Lower leg skin (tissue), 3 donors: ENCODE data around the gene CFAP52.

Experiments
- POLR2A ChIP-seq, 2 donors: fragments of 450-650 bp; IDR thresholded peaks; one replicate each; pipeline ENCODE4 v1.6.1; 2016 to 2017; ENCODE audit warnings: antibody characterized with exemption in 2 of 2, mild to moderate bottlenecking in 1 of 2, moderate library complexity in 1 of 2
- TF ChIP-seq, protein P1 (sequence below), 3 donors: fragments of 450-650 bp; IDR thresholded peaks; one replicate each; pipeline ENCODE4 v1.5.1; 2016; ENCODE audit warnings: antibody characterized with exemption in 3 of 3, mild to moderate bottlenecking in 3 of 3, moderate library complexity in 2 of 3

DNA sequence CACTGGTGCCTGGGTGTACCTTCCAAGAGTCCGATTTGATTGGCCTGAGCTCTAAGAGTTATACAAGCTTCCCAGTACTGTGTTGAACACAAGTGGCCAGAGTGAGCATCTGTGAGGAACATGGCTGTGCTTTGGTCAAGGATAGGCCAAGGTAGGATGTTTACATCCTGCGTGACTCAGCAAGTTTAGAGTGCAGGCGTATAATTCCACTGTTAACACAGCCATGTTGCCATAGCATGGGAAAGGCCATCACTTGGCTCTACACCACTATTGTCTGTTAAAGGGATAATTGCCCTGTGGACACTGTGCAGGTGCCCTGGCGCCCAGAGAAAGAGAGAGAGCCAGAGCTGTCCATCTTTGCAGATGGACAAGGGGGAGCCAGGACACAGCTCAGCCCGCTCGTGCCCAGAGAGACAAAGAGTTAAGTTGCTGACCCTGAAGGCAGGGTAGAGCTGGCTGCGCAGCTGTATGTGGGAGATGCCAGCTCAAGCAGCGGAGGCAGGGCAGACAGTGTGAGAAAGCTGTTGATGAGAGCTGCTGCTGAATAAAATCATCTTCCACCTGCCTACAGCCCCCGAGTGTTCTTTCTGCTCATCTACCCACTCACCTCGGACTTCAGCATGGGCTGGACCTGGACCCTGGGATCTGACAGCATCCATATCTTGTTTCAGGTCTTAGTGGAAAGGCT lies 11.7 kb downstream of the CFAP52 start:
- TF ChIP-seq, protein P1, sequence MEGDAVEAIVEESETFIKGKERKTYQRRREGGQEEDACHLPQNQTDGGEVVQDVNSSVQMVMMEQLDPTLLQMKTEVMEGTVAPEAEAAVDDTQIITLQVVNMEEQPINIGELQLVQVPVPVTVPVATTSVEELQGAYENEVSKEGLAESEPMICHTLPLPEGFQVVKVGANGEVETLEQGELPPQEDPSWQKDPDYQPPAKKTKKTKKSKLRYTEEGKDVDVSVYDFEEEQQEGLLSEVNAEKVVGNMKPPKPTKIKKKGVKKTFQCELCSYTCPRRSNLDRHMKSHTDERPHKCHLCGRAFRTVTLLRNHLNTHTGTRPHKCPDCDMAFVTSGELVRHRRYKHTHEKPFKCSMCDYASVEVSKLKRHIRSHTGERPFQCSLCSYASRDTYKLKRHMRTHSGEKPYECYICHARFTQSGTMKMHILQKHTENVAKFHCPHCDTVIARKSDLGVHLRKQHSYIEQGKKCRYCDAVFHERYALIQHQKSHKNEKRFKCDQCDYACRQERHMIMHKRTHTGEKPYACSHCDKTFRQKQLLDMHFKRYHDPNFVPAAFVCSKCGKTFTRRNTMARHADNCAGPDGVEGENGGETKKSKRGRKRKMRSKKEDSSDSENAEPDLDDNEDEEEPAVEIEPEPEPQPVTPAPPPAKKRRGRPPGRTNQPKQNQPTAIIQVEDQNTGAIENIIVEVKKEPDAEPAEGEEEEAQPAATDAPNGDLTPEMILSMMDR (IDR thresholded peaks at IDR 0.05) = no peak
- TF ChIP-seq POLR2A (IDR thresholded peaks at IDR 0.05) = no peak
